Skin of body (tissue), 2 donors: Measurements from ENCODE around the gene THAP7. TPM values are rescaled to one million over a fixed set of nuclear protein-coding genes. Genes with fewer than 3 reads are reported as not detected.

Experiments
- DNase-seq: peaks from one replicate; lab custom pipeline; 2025; lab: John Stamatoyannopoulos, UW
- total RNA-seq: library from RNA; depleted of rRNA; stranded (reverse); fragments of >200 nt; gene quantifications from one replicate; pipeline ENCODE4 v1.2.3, GENCODE V29; 2014

THAP7 gene
- total RNA-seq, 1 donor from 2014 or later: 10.7 TPM

- DNase-seq: no peak
These were observed 36.6 kb downstream of the THAP7 start for GRCh38 chr22:20965104-20965887.

- DNase-seq: no peak
These were observed 37.2 kb downstream of the THAP7 start for GRCh38 chr22:20964799-20965103.

DNA sequence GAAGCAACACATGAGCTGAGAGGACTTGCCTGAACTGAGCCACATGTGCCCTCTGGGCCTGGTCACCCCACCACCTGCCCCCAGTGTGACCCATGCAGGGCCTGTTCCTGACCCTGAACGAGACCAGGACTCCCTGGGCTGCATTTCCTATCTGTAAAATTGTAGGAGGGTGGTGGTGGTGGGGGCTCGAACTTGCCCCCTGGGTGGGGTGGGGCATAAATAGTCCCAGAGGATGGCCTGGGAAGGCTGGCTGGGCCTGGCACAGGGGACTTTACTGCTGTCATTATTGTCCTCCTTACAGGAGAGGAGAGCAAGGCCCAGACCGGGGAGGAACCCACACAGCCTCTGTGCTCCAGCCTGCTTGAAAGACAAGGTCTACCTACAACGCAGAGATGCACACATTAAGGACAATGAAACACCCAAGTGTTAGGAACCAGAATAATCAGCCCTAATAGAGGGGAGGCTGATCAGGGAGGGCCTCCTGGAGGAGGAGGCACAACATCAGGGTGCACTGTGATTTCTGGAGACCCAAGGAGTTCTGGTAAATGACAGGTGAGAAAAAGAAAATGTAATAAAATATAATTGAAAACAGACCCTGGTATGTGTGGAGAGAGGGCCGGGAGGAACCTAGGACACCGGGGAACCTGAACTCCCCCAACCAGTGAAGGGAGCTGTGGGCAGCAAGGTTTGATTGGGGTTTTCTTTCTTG lies 37.7 kb downstream of the THAP7 start:
- no peak for DNase-seq

- DNase-seq: no peak
These were observed 38.5 kb downstream of the THAP7 start for GRCh38 chr22:20963201-20964052.

DNA sequence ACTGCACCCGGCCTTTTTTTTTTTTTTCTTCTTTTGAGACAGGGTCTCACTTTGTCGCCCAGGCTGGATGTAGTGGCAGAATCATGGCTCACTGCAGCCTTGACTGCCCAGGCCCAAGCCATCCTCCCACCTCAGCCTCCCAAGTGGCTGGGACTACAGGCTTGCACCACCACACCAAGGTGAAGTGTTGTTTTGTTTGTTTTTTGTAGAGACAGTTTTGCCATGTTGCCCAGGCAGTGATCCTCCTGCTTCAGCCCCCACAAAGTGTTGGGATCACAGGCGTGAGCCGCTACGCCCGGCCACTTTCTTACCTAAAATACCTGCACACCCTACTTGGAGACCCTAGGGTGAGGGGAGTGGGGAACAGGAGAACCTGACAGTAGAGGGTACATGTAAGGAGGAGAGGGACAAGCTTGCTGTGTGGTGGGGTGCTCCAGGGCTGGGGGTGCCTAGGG lies 39.4 kb downstream of the THAP7 start:
- no peak for DNase-seq

GRCh38 chr22:20960609-20961008 lies 41.3 kb downstream of the THAP7 start:
- no peak for DNase-seq

DNA sequence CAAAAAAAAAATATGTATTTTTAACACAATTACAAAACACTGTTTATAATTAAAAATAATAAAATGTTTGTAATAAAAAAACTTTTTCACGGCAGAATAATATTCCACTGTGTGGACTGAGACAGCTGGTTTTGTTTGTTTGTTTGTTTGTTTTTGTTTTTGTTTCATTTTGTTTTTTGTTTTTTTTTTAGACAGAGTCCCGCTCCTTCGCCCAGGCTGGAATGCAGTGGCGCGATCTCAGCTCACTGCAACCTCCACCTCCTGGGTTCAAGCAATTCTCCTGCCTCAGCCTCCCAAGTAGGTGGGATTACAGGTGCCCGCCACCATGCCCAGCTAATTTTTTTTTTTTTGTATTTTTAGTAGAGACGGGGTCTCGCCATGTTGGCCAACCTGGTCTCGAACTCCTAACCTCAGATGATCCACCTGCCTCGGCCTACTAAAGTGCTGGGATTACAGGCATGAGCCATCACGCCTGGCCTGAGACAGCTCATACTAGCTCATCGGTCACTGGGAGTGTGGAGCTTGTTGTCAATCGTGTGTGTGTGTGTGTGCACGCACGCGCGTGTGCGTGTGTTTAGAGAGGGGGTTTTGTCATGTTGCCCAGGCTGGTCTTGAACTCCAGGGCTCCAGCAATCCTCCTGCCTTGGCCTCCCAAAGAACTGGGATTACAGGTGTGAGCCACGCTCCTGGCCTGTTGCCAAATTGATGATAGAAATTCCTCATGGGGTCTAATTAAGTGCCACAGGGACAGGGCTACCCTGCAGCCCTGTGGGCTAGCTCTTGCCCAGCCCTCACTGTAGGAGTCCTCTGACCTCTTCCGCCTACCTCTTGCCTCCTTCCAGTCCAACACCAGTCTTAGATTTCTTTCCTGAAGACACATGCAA lies 42.1 kb downstream of the THAP7 start:
- no peak for DNase-seq

- DNase-seq: no peak
These were observed 44.1 kb downstream of the THAP7 start for GRCh38 chr22:20957683-20958431.

- no peak for DNase-seq
These were observed 44.7 kb downstream of the THAP7 start for GRCh38 chr22:20957102-20957682.

DNA sequence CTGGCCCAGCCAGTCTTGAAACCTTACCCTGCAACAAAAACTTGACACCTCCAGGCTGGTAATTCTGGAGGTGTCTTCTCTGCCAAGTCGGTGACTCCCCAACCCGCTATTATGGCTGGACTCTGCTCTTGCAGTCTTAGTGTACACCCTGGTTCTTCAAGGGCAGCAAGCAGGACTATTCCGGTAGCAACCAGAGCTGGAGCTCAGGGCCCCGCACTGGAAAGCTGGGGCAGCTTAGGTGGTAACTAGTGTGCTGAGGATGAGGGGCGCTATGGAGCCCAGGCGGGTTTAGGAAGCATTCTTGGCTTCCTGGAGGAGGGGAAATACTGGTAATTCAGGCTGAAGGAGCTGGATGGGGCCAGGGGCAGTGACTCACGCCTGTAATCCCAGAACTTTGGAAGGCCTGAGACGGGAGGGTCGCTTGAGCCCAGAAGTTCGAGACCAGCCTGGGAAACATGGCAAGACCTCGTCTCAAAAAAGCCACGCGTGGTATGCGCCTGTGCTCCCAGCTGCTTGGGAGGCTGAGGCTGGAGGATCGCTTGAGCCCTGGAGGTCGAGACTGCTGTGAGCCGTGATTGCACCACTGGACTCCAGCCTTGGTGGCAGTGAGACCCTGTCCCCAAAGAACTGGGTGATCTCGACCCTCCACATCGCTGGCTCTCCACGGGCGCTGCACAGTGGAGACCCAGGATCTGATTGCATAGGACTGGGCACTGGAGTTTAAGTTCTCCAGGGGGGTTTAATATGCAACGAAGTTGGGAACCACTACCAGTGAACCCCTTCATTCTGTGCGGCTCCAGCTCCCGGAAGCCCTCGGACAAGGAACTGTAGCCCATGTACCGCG lies 45.4 kb downstream of the THAP7 start:
- DNase-seq: no peak

DNA sequence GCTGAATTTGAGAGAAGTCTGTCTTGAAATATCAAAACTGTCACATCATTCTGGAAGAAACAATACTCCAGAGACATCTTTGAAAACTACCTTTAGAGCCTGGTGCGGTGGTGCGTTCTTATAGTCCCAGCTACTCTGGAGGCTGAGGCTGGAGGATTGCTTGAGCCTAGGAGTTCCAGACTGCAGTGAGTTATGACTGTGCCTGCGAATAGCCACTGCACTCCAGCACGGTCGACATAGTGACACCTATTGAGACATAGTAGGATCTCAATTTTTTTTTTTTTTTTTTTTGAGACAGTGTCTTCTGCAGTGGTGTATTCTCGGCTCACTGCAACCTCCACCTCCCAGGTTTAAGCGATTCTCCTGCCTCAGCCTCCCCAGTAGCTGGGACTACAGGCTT lies 46.4 kb downstream of the THAP7 start:
- DNase-seq: no peak

GRCh38 chr22:20953668-20954500 lies 48.0 kb downstream of the THAP7 start:
- DNase-seq: no peak

DNA sequence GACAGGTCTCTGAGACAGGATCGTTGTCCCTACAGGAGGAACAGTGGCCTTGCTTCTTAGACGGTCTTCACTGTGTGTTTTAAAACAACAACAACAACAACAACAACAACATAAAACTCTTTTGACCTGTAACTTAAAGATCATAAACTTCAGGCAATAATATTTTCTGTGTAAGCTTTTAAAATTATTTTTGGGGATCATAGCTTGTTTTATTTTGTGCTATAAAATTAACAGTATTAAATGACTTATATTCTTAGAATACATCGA lies 48.6 kb downstream of the THAP7 start:
- no peak for DNase-seq

DNA sequence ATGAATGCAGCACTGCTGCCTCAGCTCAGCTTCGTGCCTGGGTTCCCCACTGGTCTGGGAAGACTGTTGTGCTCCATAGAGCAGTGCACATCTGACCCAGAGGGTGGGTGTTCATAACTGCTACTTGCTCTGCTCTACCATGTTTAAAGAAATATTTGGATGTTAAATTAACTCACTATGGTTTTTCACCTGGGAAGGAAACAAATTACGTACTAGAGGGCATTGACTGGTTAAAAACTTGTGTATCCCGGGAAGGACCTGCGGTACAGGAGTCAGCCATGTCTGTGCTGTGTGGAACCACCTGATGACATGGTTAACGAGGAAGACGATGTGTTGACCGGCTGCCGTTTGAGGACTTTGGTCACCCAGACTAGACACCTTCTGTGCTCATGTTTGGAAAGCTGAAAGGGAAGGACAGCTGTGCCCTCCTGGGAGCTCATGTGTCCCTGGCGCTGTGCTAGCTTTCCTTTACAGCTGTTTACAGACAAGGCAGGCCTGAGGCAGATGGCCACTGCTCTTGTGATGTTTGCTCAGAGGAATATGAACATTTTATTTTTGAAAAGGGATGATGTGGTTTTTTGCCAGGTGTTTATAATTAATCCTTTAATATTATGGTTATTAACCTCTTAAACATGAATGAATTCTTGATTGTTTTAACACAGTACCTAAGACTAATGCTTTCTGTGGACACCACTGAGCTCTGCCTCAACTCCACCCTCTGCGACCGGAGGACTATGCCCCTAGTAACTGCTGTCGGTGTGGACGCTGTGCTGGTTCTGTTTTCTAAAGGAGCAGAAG lies 49.2 kb downstream of the THAP7 start:
- DNase-seq: no peak

DNA sequence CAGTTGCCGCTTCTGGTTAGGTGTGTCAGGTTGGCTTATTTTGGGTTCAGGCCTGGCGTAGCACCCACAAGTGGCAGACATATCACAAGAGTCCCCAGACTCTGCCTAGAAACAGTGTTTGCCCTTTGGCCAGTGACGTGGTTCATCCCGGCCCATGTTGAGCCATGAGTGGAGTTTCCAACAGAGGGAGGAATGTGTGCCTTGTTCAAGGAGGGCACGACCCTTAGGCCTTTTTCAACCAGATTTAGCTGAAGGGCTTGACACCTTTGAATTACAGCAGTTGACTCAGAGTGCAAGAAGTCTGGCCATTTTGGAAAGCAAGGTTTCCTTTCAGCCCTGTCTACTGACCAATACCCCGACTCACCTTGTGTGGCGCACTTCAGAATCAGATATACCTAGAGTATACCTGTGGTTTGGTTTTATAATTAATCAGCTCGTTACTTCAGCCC lies 50.0 kb downstream of the THAP7 start:
- no peak for DNase-seq

- DNase-seq: no peak
These were observed 50.6 kb downstream of the THAP7 start for GRCh38 chr22:20951151-20951931.

DNA sequence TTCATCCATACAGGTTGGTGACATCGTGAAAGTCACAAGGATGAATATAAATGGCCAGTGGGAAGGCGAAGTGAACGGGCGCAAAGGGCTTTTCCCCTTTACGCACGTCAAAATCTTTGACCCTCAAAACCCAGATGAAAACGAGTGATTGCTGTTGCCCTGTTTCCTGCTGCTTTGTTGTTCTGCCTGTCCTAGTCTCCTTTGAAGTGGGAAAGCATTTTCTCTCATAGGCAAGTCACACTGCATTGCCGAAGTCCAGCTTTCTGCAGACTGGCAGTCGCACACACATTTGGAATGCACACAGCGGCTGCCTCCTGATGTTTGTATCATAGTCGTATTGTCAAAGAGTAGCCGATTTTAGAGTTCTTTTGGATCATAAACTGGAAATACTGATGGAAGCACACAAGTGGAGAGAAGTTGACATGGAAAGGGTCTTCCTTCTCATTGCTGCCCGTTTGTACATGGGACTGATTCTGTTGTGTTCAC lies 52.2 kb downstream of the THAP7 start:
- DNase-seq: no peak
